Stimulated activated memory B cell treated with anti-CD40 and anti-IgM and Interleukin-4, amounts not matched to agents 10 μg/mL and 1 μg/mL and 100 μg/mL, for 72 hours (primary cell): ENCODE data around the gene EPB41L4B.
"Not testable (repeated sequence)": the region's sequence is repeated elsewhere in the genome, so short reads cannot be mapped to it uniquely, and the experiment has no call there.

Experiments used
- ATAC-seq: fragments of 150-1000 bp; cut with Tn5 transposase; 2 replicates; pipeline ENCODE4 v1.10.0; 2021
- H3K27ac Mint-ChIP-seq: one replicate; pipeline ENCODE4 v1.8.0; 2022; ENCODE audit warnings: mild to moderate bottlenecking, mixed read lengths
- H3K27me3 Mint-ChIP-seq: one replicate; pipeline ENCODE4 v1.8.0; 2022; ENCODE audit warnings: mixed read lengths
- H3K36me3 Mint-ChIP-seq: one replicate; pipeline ENCODE4 v1.8.0; 2022; ENCODE audit warnings: mixed read lengths
- H3K4me1 Mint-ChIP-seq: one replicate; pipeline ENCODE4 v1.8.0; 2022; ENCODE audit warnings: mixed read lengths
- H3K4me3 Mint-ChIP-seq: one replicate; pipeline ENCODE4 v1.8.0; 2022; ENCODE audit warnings: mild to moderate bottlenecking, moderate library complexity, mixed read lengths
- H3K9me3 Mint-ChIP-seq: one replicate; pipeline ENCODE4 v1.8.0; 2022; ENCODE audit warnings: mixed read lengths

The EPB41L4B gene

GRCh38 chr9:109320742-109321448 lies at the start of gene EPB41L4B:
Gene EPB41L4B, minus strand, starts transcription at chr9:109321059. Its CDS starts 613 bp downstream, at chr9:109320446.
- peaks cover 19% of the 10 kb centered on the region for H3K4me1 Mint-ChIP-seq
- peak within 1 kb of the TSS; percentile 83 for H3K4me3 Mint-ChIP-seq
- ATAC-seq = peak; percentile 95
- H3K27ac Mint-ChIP-seq = peak within 1 kb of the TSS; percentile 33
- H3K27me3 Mint-ChIP-seq = peaks cover 80% of the 10 kb centered on the region
- H3K9me3 Mint-ChIP-seq = peaks cover 4% of the 10 kb centered on the region
- no peaks in the 10 kb centered on the region for H3K36me3 Mint-ChIP-seq

GRCh38 chr9:109369285-109369684 lies 48.4 kb upstream of the EPB41L4B start:
- peaks cover 8% of the 10 kb centered on the region for H3K9me3 Mint-ChIP-seq
- ATAC-seq = no peak
- H3K36me3 Mint-ChIP-seq = no peaks in the 10 kb centered on the region
- H3K27ac Mint-ChIP-seq = no peak overlapping the region
- no peak overlapping the region for H3K4me3 Mint-ChIP-seq
- no peaks in the 10 kb centered on the region for H3K4me1 Mint-ChIP-seq
- peaks cover 19% of the 10 kb centered on the region for H3K27me3 Mint-ChIP-seq

GRCh38 chr9:109360771-109361170 lies 39.9 kb upstream of the EPB41L4B start:
- no peaks in the 10 kb centered on the region for H3K36me3 Mint-ChIP-seq
- H3K27me3 Mint-ChIP-seq = peaks cover 5% of the 10 kb centered on the region
- no peaks in the 10 kb centered on the region for H3K9me3 Mint-ChIP-seq
- no peaks in the 10 kb centered on the region for H3K4me1 Mint-ChIP-seq
- no peak overlapping the region for H3K4me3 Mint-ChIP-seq
- no peak for ATAC-seq
- no peak overlapping the region for H3K27ac Mint-ChIP-seq

GRCh38 chr9:109358968-109359603 lies 38.2 kb upstream of the EPB41L4B start:
- not testable (repeated sequence) for H3K36me3 Mint-ChIP-seq, H3K9me3 Mint-ChIP-seq, H3K4me3 Mint-ChIP-seq, H3K4me1 Mint-ChIP-seq, H3K27ac Mint-ChIP-seq, ATAC-seq
- peaks cover 14% of the 10 kb centered on the region for H3K27me3 Mint-ChIP-seq

- Mint-ChIP-seq H3K36me3 (no peaks in the 10 kb centered on the region), H3K27me3 (peaks cover 14% of the 10 kb centered on the region), H3K27ac (no peak overlapping the region), H3K4me1 (no peaks in the 10 kb centered on the region), H3K9me3 (no peaks in the 10 kb centered on the region), H3K4me3 (no peak overlapping the region)
- no peak for ATAC-seq
These were observed 34.9 kb upstream of the EPB41L4B start for GRCh38 chr9:109355564-109356297.

- Mint-ChIP-seq H3K4me1 (no peaks in the 10 kb centered on the region), H3K27me3 (peaks cover 14% of the 10 kb centered on the region)
- no peak for ATAC-seq
These were observed 33.3 kb upstream of the EPB41L4B start for GRCh38 chr9:109354190-109354589.

GRCh38 chr9:109351032-109351431 lies 30.2 kb upstream of the EPB41L4B start:
- Mint-ChIP-seq H3K9me3 (no peaks in the 10 kb centered on the region), H3K4me3 (no peak overlapping the region), H3K27me3 (peaks cover 12% of the 10 kb centered on the region), H3K4me1 (no peaks in the 10 kb centered on the region), H3K36me3 (no peaks in the 10 kb centered on the region), H3K27ac (no peak overlapping the region)
- ATAC-seq = no peak

More at GRCh38 chr9:109354190-109354589, 33.3 kb upstream of the EPB41L4B start:
- Mint-ChIP-seq H3K36me3 (no peaks in the 10 kb centered on the region), H3K9me3 (no peaks in the 10 kb centered on the region), H3K4me3 (no peak overlapping the region), H3K27ac (no peak overlapping the region)

- no peaks in the 10 kb centered on the region for H3K36me3 Mint-ChIP-seq
- no peak for ATAC-seq
- H3K27ac Mint-ChIP-seq = no peak overlapping the region
These were observed 28.6 kb upstream of the EPB41L4B start for GRCh38 chr9:109349421-109349846.

GRCh38 chr9:109346904-109347303 lies 26.0 kb upstream of the EPB41L4B start:
- H3K4me3 Mint-ChIP-seq = no peak overlapping the region
- no peak for ATAC-seq
- no peaks in the 10 kb centered on the region for H3K27me3 Mint-ChIP-seq
- no peaks in the 10 kb centered on the region for H3K9me3 Mint-ChIP-seq
- H3K36me3 Mint-ChIP-seq = no peaks in the 10 kb centered on the region
- H3K27ac Mint-ChIP-seq = no peak overlapping the region
- H3K4me1 Mint-ChIP-seq = no peaks in the 10 kb centered on the region

More at GRCh38 chr9:109349421-109349846, 28.6 kb upstream of the EPB41L4B start:
- Mint-ChIP-seq H3K27me3 (no peaks in the 10 kb centered on the region), H3K9me3 (no peaks in the 10 kb centered on the region), H3K4me3 (no peak overlapping the region), H3K4me1 (no peaks in the 10 kb centered on the region)

GRCh38 chr9:109344866-109345265 lies 24.0 kb upstream of the EPB41L4B start:
- Mint-ChIP-seq H3K4me1 (no peaks in the 10 kb centered on the region), H3K9me3 (no peaks in the 10 kb centered on the region), H3K27me3 (no peaks in the 10 kb centered on the region), H3K36me3 (no peaks in the 10 kb centered on the region), H3K27ac (no peak overlapping the region), H3K4me3 (no peak overlapping the region)
- no peak for ATAC-seq

- Mint-ChIP-seq H3K27me3 (no peaks in the 10 kb centered on the region), H3K36me3 (no peaks in the 10 kb centered on the region), H3K9me3 (no peaks in the 10 kb centered on the region), H3K27ac (no peak overlapping the region), H3K4me3 (no peak overlapping the region), H3K4me1 (no peaks in the 10 kb centered on the region)
- ATAC-seq = no peak
These were observed 22.0 kb upstream of the EPB41L4B start for GRCh38 chr9:109342878-109343277.

GRCh38 chr9:109341561-109341960 lies 20.7 kb upstream of the EPB41L4B start:
- Mint-ChIP-seq H3K4me1 (no peaks in the 10 kb centered on the region), H3K27me3 (no peaks in the 10 kb centered on the region), H3K9me3 (no peaks in the 10 kb centered on the region), H3K36me3 (no peaks in the 10 kb centered on the region), H3K4me3 (no peak overlapping the region), H3K27ac (no peak overlapping the region)
- no peak for ATAC-seq

- not testable (repeated sequence) for H3K36me3 Mint-ChIP-seq, H3K27me3 Mint-ChIP-seq, ATAC-seq, H3K27ac Mint-ChIP-seq, H3K9me3 Mint-ChIP-seq, H3K4me3 Mint-ChIP-seq, H3K4me1 Mint-ChIP-seq
These were observed 20.1 kb upstream of the EPB41L4B start for GRCh38 chr9:109340979-109341378.

GRCh38 chr9:109336409-109336808 lies 15.6 kb upstream of the EPB41L4B start:
- peaks cover 14% of the 10 kb centered on the region for H3K27me3 Mint-ChIP-seq
- H3K4me1 Mint-ChIP-seq = no peaks in the 10 kb centered on the region
- no peak overlapping the region for H3K27ac Mint-ChIP-seq
- H3K4me3 Mint-ChIP-seq = no peak overlapping the region
- no peaks in the 10 kb centered on the region for H3K9me3 Mint-ChIP-seq
- ATAC-seq = no peak
- H3K36me3 Mint-ChIP-seq = no peaks in the 10 kb centered on the region

GRCh38 chr9:109335929-109336328 lies 15.1 kb upstream of the EPB41L4B start:
- Mint-ChIP-seq H3K36me3 (no peaks in the 10 kb centered on the region), H3K27ac (no peak overlapping the region), H3K4me1 (no peaks in the 10 kb centered on the region), H3K9me3 (no peaks in the 10 kb centered on the region), H3K4me3 (no peak overlapping the region), H3K27me3 (peaks cover 14% of the 10 kb centered on the region)
- ATAC-seq = no peak
